Naive thymus-derived CD8-positive, alpha-beta T cell (primary cell): Measurements from ENCODE around the gene ALDH16A1. TPM values are rescaled to one million over a fixed set of nuclear protein-coding genes. Genes with fewer than 3 reads are reported as not detected.

Source experiments
- ATAC-seq, 2 donors: fragments of 150-1000 bp; cut with Tn5 transposase in 1 of 2; sonication (Bioruptor Pico), chemical (Tn5 transposase) in 1 of 2; 1 replicate in 1 of 2; 2 replicates in 1 of 2; pipeline ENCODE4 v1.10.0; 2021; ENCODE audit warnings: mild to moderate bottlenecking in 2 of 2, moderate library complexity in 2 of 2
- POLR2A ChIA-PET: fragments of 350-600 bp; sonication (Branson Sonifier 250); formaldehyde crosslinking; loops from one replicate; lab custom pipeline; 2021; ENCODE audit warnings: antibody characterized with exemption; lab: Charles Lee
- DNase-seq, 10 donors: peaks; one replicate each; pipeline versions ENCODE4 v3.0.0 to v3.0.0-alpha.2; 2020 to 2022
- H3K27ac Mint-ChIP-seq, 10 donors: one replicate each; pipeline ENCODE4 v1.8.0; 2020 to 2022; ENCODE audit warnings: mild to moderate bottlenecking in 10 of 10, mixed read lengths in 10 of 10, moderate library complexity in 4 of 10, inconsistent platforms in 1 of 10
- H3K27me3 Mint-ChIP-seq, 5 donors: one replicate each; pipeline ENCODE4 v1.8.0; 2021 to 2022; ENCODE audit warnings: mixed read lengths in 5 of 5
- H3K36me3 Mint-ChIP-seq, 3 donors: one replicate each; pipeline ENCODE4 v1.8.0; 2020 to 2022; ENCODE audit warnings: mixed read lengths in 3 of 3, mild to moderate bottlenecking in 2 of 3, inconsistent platforms in 1 of 3
- H3K4me1 Mint-ChIP-seq, 4 donors: one replicate each; pipeline ENCODE4 v1.8.0; 2021 to 2022; ENCODE audit warnings: mixed read lengths in 4 of 4
- H3K4me3 Mint-ChIP-seq, 10 donors: one replicate each; pipeline ENCODE4 v1.8.0; 2020 to 2022; ENCODE audit warnings: mild to moderate bottlenecking in 10 of 10, mixed read lengths in 10 of 10, moderate library complexity in 6 of 10, inconsistent platforms in 1 of 10
- H3K9me3 Mint-ChIP-seq, 9 donors: one replicate each; pipeline ENCODE4 v1.8.0; 2020 to 2022; ENCODE audit warnings: mixed read lengths in 9 of 9, mild to moderate bottlenecking in 3 of 9, inconsistent platforms in 1 of 9, moderate library complexity in 1 of 9
- polyA plus RNA-seq, 3 donors: library from polyadenylated mRNA; unstranded; fragments of 300-500 nt; fragmentation: Illumina TruSeq; gene quantifications; one replicate each; pipeline ENCODE4 v1.2.3, GENCODE V29; 2021
- total RNA-seq, 8 experiments: library from RNA in 2 of 8; stranded (reverse) in 2 of 8; gene quantifications; one replicate each; pipeline ENCODE4 v1.2.3 and lab custom pipeline; 2021 to 2026

The ALDH16A1 gene
- total RNA-seq (10 to 100 TPM; 44.3 to 44.4 TPM), polyA plus RNA-seq (10 to 100 TPM; 28.3 to 38.0 (median 30.1) TPM), total RNA-seq (lab: John Stamatoyannopoulos, UW) (42.9 to 66.8 (median 49.7) reads per million in 6 experiments)

DNA sequence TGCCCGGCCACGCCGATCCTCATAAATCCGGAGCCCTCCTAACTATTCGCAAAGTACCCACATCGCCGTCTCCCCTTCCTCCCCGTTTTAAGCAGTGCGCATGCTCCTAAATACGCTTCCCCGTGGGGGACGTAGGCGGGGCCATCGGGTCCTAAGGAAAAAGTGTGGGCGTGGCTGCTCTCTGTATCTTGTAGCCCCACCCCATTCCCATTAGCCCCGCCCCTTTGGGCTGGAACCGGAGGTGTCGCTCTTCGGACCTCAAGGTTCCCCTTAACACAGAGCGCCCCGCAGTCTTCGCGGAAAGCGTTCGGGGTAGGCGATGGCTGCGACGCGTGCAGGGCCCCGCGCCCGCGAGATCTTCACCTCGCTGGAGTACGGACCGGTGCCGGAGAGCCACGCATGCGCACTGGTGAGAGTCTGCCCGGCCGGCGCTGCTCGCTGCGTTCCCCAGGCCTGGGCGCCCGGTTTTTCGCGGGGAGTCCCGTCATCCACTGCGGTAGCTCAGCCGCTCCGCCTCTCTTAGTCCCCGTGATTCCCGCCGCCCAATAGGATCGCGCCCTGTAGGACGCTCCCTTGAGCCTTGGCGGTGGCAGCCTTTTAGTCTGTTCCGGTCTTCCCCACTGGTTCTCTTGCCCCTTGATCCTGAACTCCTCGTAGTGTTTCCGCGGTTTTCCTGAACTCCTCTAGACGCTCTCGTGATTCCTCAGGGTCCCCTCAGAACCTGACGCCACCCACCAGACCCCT, at the start of gene ALDH16A1:
ALDH16A1 (plus strand) TSS at position 213 of the 744 bp plus-strand sequence; CDS start at position 320, 107 bp downstream.
- H3K9me3 Mint-ChIP-seq, result no peaks in the 10 kb centered on the region
- peak; percentile 84 to 87 for ATAC-seq
- POLR2A ChIA-PET, result interaction anchor here (0.6 to 12.3 kb wide), 20 partner anchors 10 to 265 kb away, joined by 3 to 321 read pairs (median 5); partner anchors contain the start of genes CD37, FLT3LG, KASH5 and NOSIP
- peaks cover 22 to 67% (median 63%) of the 10 kb centered on the region in 4 donors for H3K4me1 Mint-ChIP-seq
- H3K36me3 Mint-ChIP-seq, result peaks cover 0 to 42% (median 8%) of the 10 kb centered on the region in 3 donors
- peak; percentile 95 to 99 (median 98) for DNase-seq
- H3K27ac Mint-ChIP-seq, result peak within 1 kb of the TSS; percentile 93 to 100 (median 100)
- H3K27me3 Mint-ChIP-seq, result no peaks in the 10 kb centered on the region
- H3K4me3 Mint-ChIP-seq, result peak within 1 kb of the TSS; percentile 95 to 100 (median 99)

DNA sequence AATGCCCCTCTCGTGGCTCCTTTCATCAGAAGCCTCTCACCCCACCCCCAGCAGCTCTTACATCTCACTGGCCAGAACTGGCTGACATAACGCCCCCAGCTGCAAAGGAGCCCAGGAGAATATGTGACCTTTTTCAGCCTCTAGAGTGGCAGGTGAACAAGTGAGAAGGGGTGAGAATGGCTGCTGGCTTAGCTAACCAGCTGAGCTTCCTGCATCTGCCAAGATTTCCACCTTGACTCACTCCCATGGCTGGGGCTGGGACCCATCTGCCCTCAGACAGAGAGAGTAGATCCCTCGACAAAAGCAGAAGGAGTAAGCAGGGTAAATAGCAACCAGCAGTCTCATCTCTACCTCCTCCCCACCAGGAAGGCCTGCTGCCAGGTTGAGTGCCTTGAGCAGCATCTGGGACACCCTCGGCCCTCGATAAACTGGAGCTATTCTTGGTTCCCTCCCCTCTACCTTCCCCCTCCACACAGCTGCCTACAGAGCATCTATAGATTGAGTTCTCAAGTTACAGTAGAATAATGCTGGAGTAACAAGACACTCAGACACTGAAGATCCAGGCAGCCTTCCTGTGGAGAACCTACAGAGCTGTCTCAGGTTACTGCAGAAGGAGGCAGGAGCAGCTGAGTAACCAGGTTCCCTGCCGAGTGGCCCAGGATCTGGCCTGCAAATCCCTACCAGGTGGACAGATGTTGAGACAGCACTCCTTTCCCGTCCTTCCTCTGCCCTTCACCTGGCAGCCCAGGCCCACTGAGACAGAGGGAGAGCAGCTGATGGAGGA, 49.4 kb upstream of the ALDH16A1 start:
- H3K9me3 Mint-ChIP-seq, result no peaks in the 10 kb centered on the region
- ATAC-seq (peak in 1 of 2 donors; percentile 73), DNase-seq (peak in 1 of 10 donors; percentile 28)
- POLR2A ChIA-PET, result interaction anchor here (1.2 kb wide), 2 partner anchors 8 to 17 kb away, joined by 3 read pairs; no protein-coding TSS in a partner anchor
- peak overlapping the region in 1 of 10 donors; percentile 33 for H3K4me3 Mint-ChIP-seq
- peak overlapping the region in 3 of 10 donors; percentile 51 to 63 (median 54) for H3K27ac Mint-ChIP-seq
- no peaks in the 10 kb centered on the region for H3K36me3 Mint-ChIP-seq
- no peaks in the 10 kb centered on the region for H3K27me3 Mint-ChIP-seq
- peaks cover 25 to 38% (median 34%) of the 10 kb centered on the region in 4 donors for H3K4me1 Mint-ChIP-seq

DNA sequence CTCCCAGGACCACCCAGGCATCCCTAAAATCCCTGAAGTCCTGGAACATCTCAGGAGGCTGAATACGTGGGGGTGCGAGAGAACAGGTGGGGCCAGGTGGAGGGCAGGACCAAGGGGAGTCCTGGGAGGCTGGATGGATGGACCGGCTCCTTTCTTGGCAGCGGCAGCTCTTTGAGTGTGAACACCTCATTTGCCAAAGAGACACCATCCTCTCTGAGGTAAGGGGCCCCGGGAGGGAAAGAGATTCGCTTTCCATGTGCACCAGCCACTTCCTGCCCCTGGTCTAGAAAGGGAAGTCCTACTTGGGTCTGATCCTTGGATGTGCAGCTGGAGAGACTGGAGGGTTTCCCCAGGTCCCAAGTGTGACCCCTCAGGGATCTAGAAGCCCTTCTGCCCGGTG, 45.9 kb upstream of the ALDH16A1 start:
- no peaks in the 10 kb centered on the region for H3K9me3 Mint-ChIP-seq
- no peak for DNase-seq
- peak overlapping the region in 3 of 10 donors; percentile 47 to 86 (median 70) for H3K27ac Mint-ChIP-seq
- H3K4me3 Mint-ChIP-seq, result no peak overlapping the region
- ATAC-seq, result no peak
- H3K36me3 Mint-ChIP-seq, result no peaks in the 10 kb centered on the region
- H3K27me3 Mint-ChIP-seq, result no peaks in the 10 kb centered on the region
- POLR2A ChIA-PET, result interaction anchor here (0.8 to 1.9 kb wide), 3 partner anchors 13 to 45 kb away, joined by 3 to 6 read pairs (median 4); partner anchors contain the start of gene PIH1D1
- peaks cover 39 to 62% (median 57%) of the 10 kb centered on the region in 4 donors for H3K4me1 Mint-ChIP-seq

DNA sequence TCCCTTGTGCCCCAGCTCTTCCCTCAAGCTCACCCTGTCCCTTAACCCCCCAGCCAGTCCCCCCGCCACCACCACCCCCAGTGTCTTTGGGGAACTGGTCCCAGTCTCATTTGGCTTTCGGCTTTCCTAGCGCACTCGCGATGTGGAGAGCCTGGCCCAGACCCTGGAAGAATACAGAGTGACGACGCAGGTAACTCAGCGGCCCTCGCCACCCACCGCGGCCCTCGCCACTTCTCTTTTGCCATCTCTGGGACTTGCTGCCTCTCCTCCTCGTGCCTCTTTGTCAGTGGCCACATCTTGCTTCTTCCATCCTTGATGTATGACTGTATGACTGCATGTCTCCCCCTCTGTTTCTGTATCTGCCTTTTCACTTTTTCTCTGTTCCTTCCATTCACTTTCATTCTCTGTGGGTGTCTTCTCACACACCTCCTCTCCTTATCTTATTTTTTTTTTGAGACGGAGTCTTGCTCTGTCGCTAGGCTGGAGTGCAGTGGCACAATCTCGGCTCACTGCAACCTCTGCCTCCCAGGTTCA, 45.5 kb upstream of the ALDH16A1 start:
- Mint-ChIP-seq H3K9me3 (no peaks in the 10 kb centered on the region), H3K27ac (peak overlapping the region in 8 of 10 donors; percentile 3 to 89 (median 73)), H3K27me3 (no peaks in the 10 kb centered on the region), H3K36me3 (no peaks in the 10 kb centered on the region), H3K4me1 (peaks cover 42 to 67% (median 61%) of the 10 kb centered on the region in 4 donors), H3K4me3 (peak overlapping the region in 1 of 10 donors; percentile 37)
- ATAC-seq, result no peak
- POLR2A ChIA-PET, result interaction anchor here (1.9 kb wide), 1 partner anchor 13 kb away, joined by 4 read pairs; no protein-coding TSS in a partner anchor
- no peak for DNase-seq

DNA sequence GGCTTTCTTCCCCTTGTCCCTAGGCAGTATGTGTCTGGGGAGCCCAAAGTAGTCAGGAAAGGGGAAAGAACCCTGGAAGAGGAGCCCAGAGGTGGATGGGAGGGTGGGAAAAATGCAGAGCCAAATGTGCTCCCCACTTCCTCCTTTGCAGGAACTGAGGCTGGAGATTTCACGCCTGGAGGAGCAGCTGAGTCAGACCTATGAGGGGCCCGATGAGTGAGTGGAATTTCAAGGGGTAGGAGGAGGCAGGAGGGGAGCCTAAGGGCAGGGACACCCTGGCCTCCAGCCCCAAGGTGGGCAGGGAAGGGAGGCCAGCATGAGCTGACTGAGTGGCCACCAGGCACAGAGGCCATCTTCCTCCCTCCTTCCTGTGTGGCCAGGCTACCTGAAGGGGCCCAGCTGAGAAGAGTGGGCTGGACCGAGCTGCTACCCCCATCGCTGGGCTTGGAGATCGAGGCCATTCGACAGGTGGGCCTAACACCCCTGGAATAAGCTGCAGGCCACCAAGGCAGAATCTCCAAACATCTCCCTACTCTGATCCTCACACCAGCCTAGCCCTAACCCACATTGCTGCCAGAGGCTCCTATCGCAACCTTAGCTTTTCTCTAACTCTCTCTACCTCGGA, 44.1 kb upstream of the ALDH16A1 start:
- ATAC-seq, result peak in 1 of 2 donors; percentile 27
- Mint-ChIP-seq H3K9me3 (no peaks in the 10 kb centered on the region), H3K4me3 (peak overlapping the region in 9 of 10 donors; percentile 39 to 87 (median 69)), H3K4me1 (peaks cover 35 to 58% (median 56%) of the 10 kb centered on the region in 4 donors), H3K27ac (peak overlapping the region; percentile 56 to 92 (median 88)), H3K27me3 (no peaks in the 10 kb centered on the region), H3K36me3 (no peaks in the 10 kb centered on the region)
- DNase-seq, result no peak
- POLR2A ChIA-PET, result interaction anchor here (0.5 to 1.7 kb wide), 6 partner anchors 9 to 109 kb away, joined by 3 to 5 read pairs (median 3); partner anchors contain the start of gene FLT3LG

DNA sequence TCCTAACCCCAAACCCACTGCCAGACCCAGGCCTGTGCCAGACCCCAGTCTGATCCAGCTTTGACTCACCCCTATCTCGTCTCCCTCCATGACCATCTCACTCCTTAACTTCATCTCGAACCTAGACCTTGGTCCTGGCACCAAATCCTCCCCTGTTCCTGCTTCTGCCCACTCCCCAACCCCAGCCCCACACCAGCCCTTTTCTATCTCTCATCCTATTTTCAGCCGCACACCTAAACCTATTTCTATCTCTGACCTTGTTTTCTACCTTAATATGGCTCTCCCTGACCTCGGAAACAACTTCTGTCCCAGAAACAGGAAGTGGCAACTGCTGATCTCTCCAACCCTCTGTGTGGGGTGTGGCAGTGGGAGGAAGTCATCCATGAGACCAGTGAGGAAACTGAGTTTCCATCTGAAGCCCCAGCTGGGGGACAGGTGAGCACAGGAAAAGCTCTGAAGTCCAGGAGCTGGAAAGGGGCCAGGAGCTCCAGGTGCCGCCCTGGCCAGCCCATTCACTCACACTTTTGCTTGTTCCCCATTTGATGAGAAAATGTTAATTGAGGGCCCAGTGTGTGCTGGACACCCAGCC, 43.5 kb upstream of the ALDH16A1 start:
- POLR2A ChIA-PET, result interaction anchor here (0.5 to 1.7 kb wide), 6 partner anchors 9 to 110 kb away, joined by 3 to 5 read pairs (median 3); no protein-coding TSS in a partner anchor
- no peaks in the 10 kb centered on the region for H3K27me3 Mint-ChIP-seq
- peak overlapping the region; percentile 39 to 87 (median 68) for H3K4me3 Mint-ChIP-seq
- ATAC-seq (peak; percentile 53 to 69), DNase-seq (no peak)
- H3K4me1 Mint-ChIP-seq, result peaks cover 35 to 57% (median 55%) of the 10 kb centered on the region in 4 donors
- H3K27ac Mint-ChIP-seq, result peak overlapping the region; percentile 56 to 92 (median 88)
- no peaks in the 10 kb centered on the region for H3K9me3 Mint-ChIP-seq
- H3K36me3 Mint-ChIP-seq, result no peaks in the 10 kb centered on the region

DNA sequence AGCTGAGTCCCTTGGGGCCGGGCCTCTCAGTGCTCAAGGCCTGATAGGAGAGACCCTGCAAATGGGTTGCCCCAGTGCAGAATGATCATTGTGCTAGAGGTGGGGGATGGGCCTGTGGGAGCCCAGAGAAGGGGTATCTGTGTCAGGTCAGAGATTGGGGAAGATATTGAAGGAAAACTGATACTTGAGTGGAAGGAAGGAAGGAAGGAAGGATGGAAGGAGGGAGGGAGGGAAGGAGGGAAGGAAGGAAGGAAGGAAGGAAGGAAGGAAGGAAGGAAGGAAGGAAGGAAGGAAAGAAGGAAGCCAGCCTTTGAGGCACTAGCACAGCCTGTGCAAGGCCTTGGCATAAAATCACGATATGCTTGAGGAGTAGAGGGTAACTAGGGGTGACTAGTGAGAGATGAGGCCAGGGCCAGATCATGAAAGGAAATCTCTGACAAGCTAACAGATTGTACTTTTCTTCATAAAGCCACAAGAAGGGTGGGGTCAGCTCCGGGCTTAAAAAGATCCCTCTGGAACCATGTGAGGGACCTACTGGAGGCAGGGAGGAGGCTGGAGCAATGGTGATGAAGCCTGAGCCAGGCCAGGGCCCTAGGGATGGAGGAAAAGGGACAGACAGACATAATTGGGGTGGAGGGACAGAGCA, 41.2 kb upstream of the ALDH16A1 start:
- peaks cover 37 to 55% (median 48%) of the 10 kb centered on the region in 4 donors for H3K4me1 Mint-ChIP-seq
- no peaks in the 10 kb centered on the region for H3K27me3 Mint-ChIP-seq
- H3K27ac Mint-ChIP-seq, result peak overlapping the region in 6 of 10 donors; percentile 9 to 87 (median 53)
- ATAC-seq (no peak), DNase-seq (no peak)
- no peaks in the 10 kb centered on the region for H3K9me3 Mint-ChIP-seq
- peak overlapping the region in 2 of 10 donors; percentile 12 to 49 for H3K4me3 Mint-ChIP-seq
- POLR2A ChIA-PET, result interaction anchor here (1.1 to 1.5 kb wide), 2 partner anchors 8 to 16 kb away, joined by 3 to 4 read pairs; no protein-coding TSS in a partner anchor
- H3K36me3 Mint-ChIP-seq, result no peaks in the 10 kb centered on the region

DNA sequence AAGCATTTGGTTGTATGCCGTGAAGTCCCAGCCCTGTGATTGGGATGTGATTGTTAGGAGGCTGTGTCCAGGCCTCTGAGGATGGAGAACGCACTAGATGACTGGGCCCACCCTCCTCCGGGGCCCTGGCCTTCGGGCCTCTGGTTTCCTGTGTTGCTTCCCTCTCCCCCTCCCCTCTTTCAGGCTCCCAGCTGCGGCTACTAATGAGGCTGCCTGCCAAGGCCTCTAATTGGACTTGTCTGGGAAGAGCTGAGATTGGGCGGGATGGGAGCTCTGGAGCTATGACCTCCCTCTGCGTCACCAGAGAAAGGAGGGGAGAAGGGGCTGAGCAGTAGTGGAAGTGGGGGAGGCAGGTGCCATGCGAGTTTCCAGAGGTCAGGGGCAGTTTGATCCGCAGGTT, 39.7 kb upstream of the ALDH16A1 start:
- no peak for ATAC-seq
- Mint-ChIP-seq H3K27ac (peak overlapping the region in 2 of 10 donors; percentile 9 to 67), H3K36me3 (no peaks in the 10 kb centered on the region), H3K4me1 (peaks cover 31 to 43% (median 37%) of the 10 kb centered on the region in 4 donors), H3K4me3 (no peak overlapping the region), H3K9me3 (no peaks in the 10 kb centered on the region), H3K27me3 (peaks cover 1 to 11% (median 7%) of the 10 kb centered on the region in 5 donors)
- no peak for DNase-seq
- POLR2A ChIA-PET, result interaction anchor here (0.9 kb wide), 1 partner anchor 12 kb away, joined by 3 read pairs; no protein-coding TSS in a partner anchor

DNA sequence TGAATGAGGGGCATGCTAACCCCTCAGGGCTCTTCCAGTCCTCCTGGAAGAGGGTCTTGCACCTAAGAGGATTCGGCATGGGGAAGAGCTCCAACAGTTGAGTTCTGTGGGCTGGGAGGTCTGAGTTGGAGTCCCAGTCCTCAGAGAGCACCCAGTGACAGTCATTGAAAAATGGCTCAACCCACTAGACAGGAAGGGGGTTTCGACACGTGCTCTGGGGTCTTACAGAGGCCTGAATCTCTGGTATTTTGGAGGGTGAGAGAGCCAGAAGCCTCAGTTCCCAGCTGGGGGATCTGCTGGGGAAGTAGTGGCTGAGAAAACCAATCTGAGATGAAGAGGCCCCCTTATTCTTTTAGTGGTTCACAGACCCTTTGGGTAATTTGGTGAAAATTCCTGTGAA, 38.8 kb upstream of the ALDH16A1 start:
- no peak for DNase-seq
- ATAC-seq, result no peak
- Mint-ChIP-seq H3K27ac (peak overlapping the region in 1 of 10 donors; percentile 28), H3K9me3 (no peaks in the 10 kb centered on the region), H3K4me1 (peaks cover 25 to 34% (median 28%) of the 10 kb centered on the region in 4 donors), H3K36me3 (no peaks in the 10 kb centered on the region), H3K27me3 (peaks cover 6 to 20% (median 14%) of the 10 kb centered on the region in 5 donors), H3K4me3 (no peak overlapping the region)
- POLR2A ChIA-PET, result interaction anchor here (0.6 kb wide), 1 partner anchor 172 kb away, joined by 3 read pairs; no protein-coding TSS in a partner anchor

DNA sequence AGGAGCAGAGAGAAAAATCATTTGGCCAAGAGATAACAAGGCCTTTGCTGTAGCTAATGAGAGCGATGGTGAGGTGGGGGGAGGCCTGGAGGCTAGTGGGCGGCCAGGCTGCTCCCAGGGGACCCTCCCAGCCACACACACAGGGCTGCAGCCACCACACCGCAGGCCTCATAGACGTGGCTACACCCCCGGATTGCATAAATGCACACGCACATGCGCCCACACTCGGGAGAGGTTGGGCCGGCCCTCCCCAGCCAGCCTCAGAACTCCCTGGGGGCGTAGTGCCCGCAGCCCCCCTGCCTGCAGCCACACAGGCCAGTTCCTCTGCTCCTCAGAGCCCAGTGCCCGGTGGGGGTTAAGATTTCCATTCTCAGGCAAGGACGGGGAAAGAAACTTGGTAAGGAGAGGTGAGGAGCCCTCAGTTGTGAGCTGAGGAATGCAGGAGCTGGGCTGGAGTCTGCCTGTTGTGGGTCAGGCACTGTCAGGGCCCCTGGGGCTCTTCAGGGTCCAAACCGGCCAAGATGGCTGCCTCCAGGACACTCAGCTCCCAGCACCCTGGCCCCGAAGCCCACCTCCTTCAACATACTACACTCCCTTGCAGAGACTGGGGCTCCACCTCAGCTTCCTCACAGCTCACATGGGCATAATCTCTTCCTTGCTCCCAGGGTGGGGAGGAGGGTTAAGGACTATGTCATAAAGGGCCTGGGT, 37.8 kb upstream of the ALDH16A1 start:
- Mint-ChIP-seq H3K27ac (peak overlapping the region in 1 of 10 donors; percentile 53), H3K4me1 (peaks cover 17 to 24% (median 21%) of the 10 kb centered on the region in 4 donors), H3K27me3 (peaks cover 14 to 30% (median 23%) of the 10 kb centered on the region in 5 donors), H3K9me3 (no peaks in the 10 kb centered on the region), H3K36me3 (no peaks in the 10 kb centered on the region), H3K4me3 (no peak overlapping the region)
- ATAC-seq, result no peak
- POLR2A ChIA-PET, result interaction anchor here (0.6 kb wide), 1 partner anchor 28 kb away, joined by 5 read pairs; no protein-coding TSS in a partner anchor
- DNase-seq, result no peak
